Ishikawa (cell line): Measurements from ENCODE around the gene CUBN.

ENCODE experiments used
- CEBPB ChIP-seq: IDR thresholded peaks from 2 replicates; pipeline ENCODE4 v1.6.1; 2012
- CREB1 ChIP-seq: IDR thresholded peaks from 2 replicates; pipeline ENCODE4 v1.6.1; 2012; ENCODE audit warnings: low read depth
- EGR1 ChIP-seq: IDR thresholded peaks from 2 replicates; pipeline ENCODE4 v1.6.1; 2012
- EP300 ChIP-seq: IDR thresholded peaks from 2 replicates; pipeline ENCODE4 v1.6.1; 2012; ENCODE audit warnings: borderline replicate concordance
- FOXM1 ChIP-seq: IDR thresholded peaks from 2 replicates; pipeline ENCODE4 v1.6.1; 2012; ENCODE audit warnings: low read depth, borderline replicate concordance
- NFIC ChIP-seq: IDR thresholded peaks from 2 replicates; pipeline ENCODE4 v1.6.1; 2012
- RAD21 ChIP-seq: IDR thresholded peaks from 2 replicates; pipeline ENCODE4 v1.6.1; 2012; ENCODE audit warnings: low read depth
- TAF1 ChIP-seq: IDR thresholded peaks from 2 replicates; pipeline ENCODE4 v1.6.1; 2012; ENCODE audit warnings: low read depth, mild to moderate bottlenecking
- TCF12 ChIP-seq: IDR thresholded peaks from 2 replicates; pipeline ENCODE4 v1.6.1; 2012; ENCODE audit warnings: low read depth
- TEAD4 ChIP-seq: IDR thresholded peaks from 2 replicates; pipeline ENCODE4 v1.6.1; 2012
- YY1 ChIP-seq: IDR thresholded peaks from 2 replicates; pipeline ENCODE4 v1.6.1; 2012; ENCODE audit warnings: low read depth
- ZBTB7A ChIP-seq: IDR thresholded peaks from 2 replicates; pipeline ENCODE4 v1.6.1; 2012; ENCODE audit warnings: low read depth
- TF ChIP-seq, protein P1 (sequence below): IDR thresholded peaks from 2 replicates; pipeline ENCODE4 v1.6.1; 2012
- TF ChIP-seq, protein P2 (sequence below): IDR thresholded peaks from 2 replicates; pipeline ENCODE4 v1.6.1; 2012; ENCODE audit warnings: low read depth, mild to moderate bottlenecking
- TF ChIP-seq, protein P3 (sequence below): IDR thresholded peaks from 2 replicates; pipeline ENCODE4 v1.6.1; 2012

CUBN gene

DNA sequence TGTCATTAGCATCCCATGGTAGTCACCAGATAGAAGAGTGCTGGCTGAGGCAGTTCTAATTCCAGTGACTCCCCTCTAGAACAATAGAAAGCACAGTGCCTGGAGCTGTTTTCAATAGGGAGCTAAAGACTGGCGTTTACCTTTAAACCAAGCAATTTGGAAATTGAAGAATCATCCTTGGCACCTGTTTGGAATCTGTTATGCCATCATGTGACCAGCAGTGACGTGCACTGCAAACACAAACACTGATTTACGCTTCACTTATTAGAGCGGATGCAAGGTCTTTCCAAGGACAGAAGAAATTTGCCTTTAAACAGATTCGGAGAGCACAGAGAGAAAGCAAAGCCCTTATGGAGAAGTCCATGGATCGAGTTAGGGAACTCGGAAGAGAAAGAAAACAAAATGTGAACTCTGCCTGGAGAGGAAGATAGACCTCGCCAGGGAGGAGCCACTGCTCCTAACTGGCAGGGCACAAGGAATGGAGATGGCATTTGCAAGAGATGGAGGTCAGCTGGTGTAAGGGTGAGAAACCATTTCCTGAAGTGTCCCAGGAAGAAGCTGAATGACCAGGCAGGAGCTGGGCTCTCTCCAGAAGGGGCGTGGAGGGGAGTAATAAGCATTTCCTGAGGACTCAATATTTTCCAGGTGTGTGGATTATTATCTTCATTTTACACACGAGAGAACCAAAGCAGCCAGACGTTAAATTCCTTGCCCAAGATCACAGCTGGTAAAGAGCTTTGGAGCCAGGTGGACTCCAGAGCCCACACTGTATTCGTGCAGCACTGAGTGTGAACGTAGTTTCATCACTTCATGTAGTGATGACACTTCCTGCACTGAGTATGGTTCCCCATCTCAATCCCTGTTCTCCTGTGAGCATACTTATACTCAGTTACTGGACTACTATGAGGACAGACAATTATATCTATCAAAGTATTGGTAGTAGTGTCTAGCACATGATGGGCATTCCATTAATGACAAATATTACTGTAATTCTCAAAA is 97.7 kb downstream of the CUBN start:
- TF ChIP-seq CEBPB: no peak
- no peak for TF ChIP-seq TCF12
- TF ChIP-seq YY1: no peak
- TF ChIP-seq RAD21: no peak
- TF ChIP-seq, protein P1, sequence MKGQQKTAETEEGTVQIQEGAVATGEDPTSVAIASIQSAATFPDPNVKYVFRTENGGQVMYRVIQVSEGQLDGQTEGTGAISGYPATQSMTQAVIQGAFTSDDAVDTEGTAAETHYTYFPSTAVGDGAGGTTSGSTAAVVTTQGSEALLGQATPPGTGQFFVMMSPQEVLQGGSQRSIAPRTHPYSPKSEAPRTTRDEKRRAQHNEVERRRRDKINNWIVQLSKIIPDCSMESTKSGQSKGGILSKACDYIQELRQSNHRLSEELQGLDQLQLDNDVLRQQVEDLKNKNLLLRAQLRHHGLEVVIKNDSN: no peak
- TF ChIP-seq NFIC: no peak
- TF ChIP-seq CREB1: no peak
- TF ChIP-seq ZBTB7A: no peak
- no peak for TF ChIP-seq FOXM1
- TF ChIP-seq, protein P2, sequence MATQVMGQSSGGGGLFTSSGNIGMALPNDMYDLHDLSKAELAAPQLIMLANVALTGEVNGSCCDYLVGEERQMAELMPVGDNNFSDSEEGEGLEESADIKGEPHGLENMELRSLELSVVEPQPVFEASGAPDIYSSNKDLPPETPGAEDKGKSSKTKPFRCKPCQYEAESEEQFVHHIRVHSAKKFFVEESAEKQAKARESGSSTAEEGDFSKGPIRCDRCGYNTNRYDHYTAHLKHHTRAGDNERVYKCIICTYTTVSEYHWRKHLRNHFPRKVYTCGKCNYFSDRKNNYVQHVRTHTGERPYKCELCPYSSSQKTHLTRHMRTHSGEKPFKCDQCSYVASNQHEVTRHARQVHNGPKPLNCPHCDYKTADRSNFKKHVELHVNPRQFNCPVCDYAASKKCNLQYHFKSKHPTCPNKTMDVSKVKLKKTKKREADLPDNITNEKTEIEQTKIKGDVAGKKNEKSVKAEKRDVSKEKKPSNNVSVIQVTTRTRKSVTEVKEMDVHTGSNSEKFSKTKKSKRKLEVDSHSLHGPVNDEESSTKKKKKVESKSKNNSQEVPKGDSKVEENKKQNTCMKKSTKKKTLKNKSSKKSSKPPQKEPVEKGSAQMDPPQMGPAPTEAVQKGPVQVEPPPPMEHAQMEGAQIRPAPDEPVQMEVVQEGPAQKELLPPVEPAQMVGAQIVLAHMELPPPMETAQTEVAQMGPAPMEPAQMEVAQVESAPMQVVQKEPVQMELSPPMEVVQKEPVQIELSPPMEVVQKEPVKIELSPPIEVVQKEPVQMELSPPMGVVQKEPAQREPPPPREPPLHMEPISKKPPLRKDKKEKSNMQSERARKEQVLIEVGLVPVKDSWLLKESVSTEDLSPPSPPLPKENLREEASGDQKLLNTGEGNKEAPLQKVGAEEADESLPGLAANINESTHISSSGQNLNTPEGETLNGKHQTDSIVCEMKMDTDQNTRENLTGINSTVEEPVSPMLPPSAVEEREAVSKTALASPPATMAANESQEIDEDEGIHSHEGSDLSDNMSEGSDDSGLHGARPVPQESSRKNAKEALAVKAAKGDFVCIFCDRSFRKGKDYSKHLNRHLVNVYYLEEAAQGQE: no peak
- TF ChIP-seq, protein P3, sequence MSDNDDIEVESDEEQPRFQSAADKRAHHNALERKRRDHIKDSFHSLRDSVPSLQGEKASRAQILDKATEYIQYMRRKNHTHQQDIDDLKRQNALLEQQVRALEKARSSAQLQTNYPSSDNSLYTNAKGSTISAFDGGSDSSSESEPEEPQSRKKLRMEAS: no peak
- TF ChIP-seq TAF1: no peak
- no peak for TF ChIP-seq TEAD4
- no peak for TF ChIP-seq EP300
- no peak for TF ChIP-seq EGR1

DNA sequence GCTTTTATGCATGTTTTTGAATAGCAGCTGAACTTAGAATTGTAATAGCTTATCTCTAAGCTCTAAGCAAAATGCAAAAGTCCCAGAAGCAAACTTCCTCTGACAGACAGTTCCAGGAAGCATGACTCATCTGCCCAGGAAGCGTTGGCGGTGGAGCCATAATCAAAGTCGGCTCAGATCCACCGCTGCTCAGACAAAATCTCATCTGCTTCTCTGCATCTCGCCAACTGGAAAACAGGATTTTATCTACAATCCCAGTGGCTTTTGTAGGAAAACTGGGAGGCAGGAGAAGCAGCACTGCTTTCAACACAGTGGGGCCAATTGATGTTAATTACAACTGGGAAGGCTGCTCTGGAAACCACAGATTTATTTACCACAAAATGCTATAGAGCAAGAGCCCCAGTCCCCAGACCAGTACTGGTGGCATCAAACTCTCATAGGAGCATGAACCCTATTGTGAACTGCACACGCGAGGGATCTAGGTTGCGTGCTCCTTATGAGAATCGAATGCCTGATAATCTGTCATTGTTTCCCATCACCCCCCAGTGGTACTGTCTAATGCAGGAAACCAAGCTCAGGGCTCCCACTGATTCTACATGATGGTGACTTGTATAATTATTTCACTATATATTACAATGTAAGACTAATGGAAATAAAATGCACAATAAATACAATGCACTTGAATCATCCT is 99.9 kb downstream of the CUBN start:
- no peak for TF ChIP-seq CREB1

DNA sequence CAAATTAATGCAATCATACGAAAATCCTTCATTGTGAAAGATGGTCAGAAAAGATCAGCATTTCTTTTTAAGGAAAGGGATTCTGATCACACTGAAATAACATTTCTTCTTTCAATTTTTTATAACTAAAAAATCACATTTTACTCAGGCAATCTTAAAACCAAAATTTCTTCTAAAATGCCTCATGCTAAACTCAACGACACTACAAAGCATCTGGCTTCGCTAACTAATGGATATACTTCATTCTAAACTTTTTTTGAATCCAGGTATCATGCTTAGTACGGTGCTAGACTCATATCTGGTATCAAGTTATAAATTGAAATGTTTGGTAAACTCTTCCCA is 100.4 kb downstream of the CUBN start:
- TF ChIP-seq FOXM1 (no peak), YY1 (no peak), CREB1 (no peak), EGR1 (no peak), EP300 (no peak), ZBTB7A (no peak), TAF1 (no peak), TEAD4 (no peak), TCF12 (no peak), RAD21 (no peak), CEBPB (no peak), NFIC (no peak)
- TF ChIP-seq, protein P3: no peak
- TF ChIP-seq, protein P2: no peak
- TF ChIP-seq, protein P1: no peak

DNA sequence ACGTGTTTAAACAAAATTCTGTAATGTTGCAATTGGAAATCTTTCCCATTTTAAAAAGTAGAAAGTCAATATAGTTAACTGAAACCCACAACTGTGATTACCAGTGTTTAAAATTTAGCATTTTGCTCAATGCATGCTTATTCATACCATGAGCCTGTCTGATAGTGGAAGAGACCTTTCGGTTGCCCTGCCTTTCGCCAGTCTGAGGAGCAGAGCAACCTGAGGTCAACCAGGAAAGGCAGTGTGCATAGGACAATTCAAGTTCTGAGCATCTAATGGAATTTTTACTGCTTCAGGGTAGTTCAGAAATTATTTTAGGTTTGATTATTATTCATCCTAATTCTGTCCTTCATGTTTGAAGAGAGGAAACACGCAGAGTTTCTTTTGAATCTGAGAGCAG is 100.8 kb downstream of the CUBN start:
- no peak for TF ChIP-seq CREB1
- no peak for TF ChIP-seq TAF1
- no peak for TF ChIP-seq CEBPB
- TF ChIP-seq RAD21: no peak
- TF ChIP-seq, protein P2: no peak
- TF ChIP-seq, protein P3: no peak
- TF ChIP-seq, protein P1: no peak
- TF ChIP-seq EGR1: no peak
- no peak for TF ChIP-seq EP300
- TF ChIP-seq TCF12: no peak
- TF ChIP-seq NFIC: no peak
- TF ChIP-seq YY1: no peak
- TF ChIP-seq TEAD4: no peak
- TF ChIP-seq FOXM1: no peak
- TF ChIP-seq ZBTB7A: no peak
